ENCODE data around the gene NME4.

NME4 gene

DNA sequence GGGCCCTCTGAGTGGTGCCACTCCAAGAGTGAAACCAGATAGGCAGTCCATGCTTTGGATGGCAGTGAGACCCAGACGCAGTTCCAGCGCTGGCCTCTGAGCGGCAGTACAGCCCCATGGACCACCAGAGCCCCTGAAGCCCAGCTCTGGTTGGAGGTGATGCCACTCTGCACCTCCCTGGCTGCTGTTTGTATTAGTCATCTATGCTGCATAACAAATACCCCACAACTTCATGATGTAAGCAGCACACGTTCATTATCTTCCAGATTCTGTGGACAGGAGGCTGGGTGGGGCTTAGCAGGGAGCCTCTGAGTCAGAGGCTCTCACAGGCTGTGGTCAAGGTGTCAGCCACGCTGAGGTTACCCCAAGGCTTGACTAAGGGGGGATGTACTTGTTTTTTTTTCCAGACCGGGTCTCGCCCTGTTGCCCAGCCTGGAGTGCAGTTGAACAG lies 5.1 kb upstream of the NME4 start:
- no peaks in the 10 kb centered on the region for H3K36me3 ChIP-seq (ENCODE audit: control insufficient read depth, insufficient read depth, low read length, severe bottlenecking)
- peaks cover 23% of the 10 kb centered on the region for H3K4me1 ChIP-seq (ENCODE audit: control insufficient read depth, insufficient read depth, low read length)
- no peak overlapping the region for H3K4me3 ChIP-seq (ENCODE audit: low read length)
- DNase-seq (ENCODE audit: low read depth) = peak; percentile 53
- no peaks in the 10 kb centered on the region for H3K9me3 ChIP-seq (ENCODE audit: control insufficient read depth, low read length)
- H3K27me3 ChIP-seq (replicated peaks; ENCODE audit: control insufficient read depth, insufficient read depth, low read length) = no peaks in the 10 kb centered on the region
- no peak overlapping the region for H3K9ac ChIP-seq (ENCODE audit: low read length)

DNA sequence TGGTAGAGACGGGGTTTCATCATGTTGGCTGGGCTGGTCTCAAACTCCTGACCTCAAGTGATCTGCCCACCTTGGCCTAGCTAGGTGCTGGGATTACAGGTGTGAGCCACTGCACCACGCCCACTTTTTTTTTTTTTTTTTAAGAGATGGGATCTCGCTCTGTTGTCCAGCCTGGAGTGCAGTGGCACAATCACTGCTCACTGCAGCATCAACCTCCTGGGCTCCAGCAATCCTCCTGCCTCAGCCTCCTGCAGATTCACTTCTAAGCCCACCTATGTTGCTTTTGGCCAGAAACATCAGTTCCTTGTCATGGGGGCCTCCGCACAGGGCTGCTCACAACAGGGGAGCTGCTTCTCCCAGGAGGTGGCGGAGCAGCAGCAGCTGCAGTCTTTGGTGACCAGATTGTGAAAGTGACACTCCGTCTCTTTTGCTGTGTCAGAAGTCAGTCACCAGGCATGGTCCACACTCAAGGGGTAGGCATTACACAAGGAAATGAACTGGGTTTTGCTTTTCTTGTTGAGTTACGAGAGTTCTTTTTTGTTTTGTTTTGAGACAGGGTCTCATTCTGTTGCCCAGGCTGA lies 4.5 kb upstream of the NME4 start:
- no peak for DNase-seq (ENCODE audit: low read depth)
- Histone ChIP-seq H3K4me3 (ENCODE audit: low read length) (no peak overlapping the region), H3K9me3 (ENCODE audit: control insufficient read depth, low read length) (no peaks in the 10 kb centered on the region), H3K4me1 (ENCODE audit: control insufficient read depth, insufficient read depth, low read length) (peaks cover 22% of the 10 kb centered on the region), H3K27me3 (replicated peaks; ENCODE audit: control insufficient read depth, insufficient read depth, low read length) (no peaks in the 10 kb centered on the region), H3K9ac (ENCODE audit: low read length) (no peak overlapping the region), H3K36me3 (ENCODE audit: control insufficient read depth, insufficient read depth, low read length, severe bottlenecking) (no peaks in the 10 kb centered on the region)

GRCh38 chr16:396199-396598 lies 800 bp upstream of the NME4 start:
- Histone ChIP-seq H3K9ac (ENCODE audit: low read length) (peak overlapping the region; percentile 74), H3K27me3 (replicated peaks; ENCODE audit: control insufficient read depth, insufficient read depth, low read length) (no peaks in the 10 kb centered on the region), H3K4me1 (ENCODE audit: control insufficient read depth, insufficient read depth, low read length) (peaks cover 25% of the 10 kb centered on the region), H3K4me3 (ENCODE audit: low read length) (peak overlapping the region; percentile 79), H3K36me3 (ENCODE audit: control insufficient read depth, insufficient read depth, low read length, severe bottlenecking) (peaks cover 15% of the 10 kb centered on the region), H3K9me3 (ENCODE audit: control insufficient read depth, low read length) (no peaks in the 10 kb centered on the region)
- DNase-seq (ENCODE audit: low read depth) = no peak

GRCh38 chr16:396605-397004 lies 394 bp upstream of the NME4 start:
- H3K9me3 ChIP-seq (ENCODE audit: control insufficient read depth, low read length) = no peaks in the 10 kb centered on the region
- peak overlapping the region; percentile 74 for H3K9ac ChIP-seq (ENCODE audit: low read length)
- no peaks in the 10 kb centered on the region for H3K27me3 ChIP-seq (replicated peaks; ENCODE audit: control insufficient read depth, insufficient read depth, low read length)
- peak overlapping the region; percentile 79 for H3K4me3 ChIP-seq (ENCODE audit: low read length)
- DNase-seq (ENCODE audit: low read depth) = peak; percentile 86
- H3K4me1 ChIP-seq (ENCODE audit: control insufficient read depth, insufficient read depth, low read length) = peaks cover 25% of the 10 kb centered on the region
- peaks cover 15% of the 10 kb centered on the region for H3K36me3 ChIP-seq (ENCODE audit: control insufficient read depth, insufficient read depth, low read length, severe bottlenecking)

DNA sequence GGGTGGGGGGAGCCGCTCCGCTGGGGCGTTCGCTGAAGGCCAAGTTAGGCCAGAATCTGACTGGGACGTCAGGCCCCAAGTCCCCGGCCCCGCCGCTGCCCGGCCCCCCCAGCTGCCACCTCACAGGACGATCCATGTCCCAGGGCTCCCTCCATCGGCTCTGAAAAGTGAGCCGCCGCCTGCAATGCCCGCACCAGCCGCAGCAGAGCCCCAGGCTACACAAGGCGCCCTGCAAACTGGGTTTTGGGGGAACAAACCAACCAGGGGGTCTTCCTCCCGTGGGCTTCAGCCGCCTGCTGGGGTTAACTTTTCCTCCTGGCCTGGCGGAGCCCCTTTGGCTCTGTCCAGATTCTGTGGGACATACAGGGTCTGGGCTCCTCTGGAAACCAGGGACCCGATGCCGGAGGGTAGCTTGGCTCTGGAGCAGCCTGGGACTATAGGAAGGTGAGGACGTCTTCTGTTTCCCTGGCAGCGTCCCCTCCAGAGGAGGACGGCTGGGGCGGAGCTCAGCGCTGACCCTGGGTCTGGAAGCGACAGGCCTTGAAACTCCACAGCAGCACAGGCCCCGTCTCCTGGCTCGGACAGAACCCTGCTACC lies 835 bp downstream of the NME4 start:
- H3K9me3 ChIP-seq (ENCODE audit: control insufficient read depth, low read length) = no peaks in the 10 kb centered on the region
- peak overlapping the region; percentile 71 for H3K9ac ChIP-seq (ENCODE audit: low read length)
- H3K27me3 ChIP-seq (replicated peaks; ENCODE audit: control insufficient read depth, insufficient read depth, low read length) = no peaks in the 10 kb centered on the region
- H3K4me3 ChIP-seq (ENCODE audit: low read length) = peak overlapping the region; percentile 62
- H3K4me1 ChIP-seq (ENCODE audit: control insufficient read depth, insufficient read depth, low read length) = peaks cover 27% of the 10 kb centered on the region
- H3K36me3 ChIP-seq (ENCODE audit: control insufficient read depth, insufficient read depth, low read length, severe bottlenecking) = peaks cover 15% of the 10 kb centered on the region
- DNase-seq (ENCODE audit: low read depth) = peak; percentile 82

GRCh38 chr16:398561-399339 lies 1.8 kb downstream of the NME4 start:
- H3K4me3 ChIP-seq (ENCODE audit: low read length) = peak overlapping the region; percentile 62
- H3K4me1 ChIP-seq (ENCODE audit: control insufficient read depth, insufficient read depth, low read length) = peaks cover 27% of the 10 kb centered on the region
- no peak for DNase-seq (ENCODE audit: low read depth)
- no peaks in the 10 kb centered on the region for H3K27me3 ChIP-seq (replicated peaks; ENCODE audit: control insufficient read depth, insufficient read depth, low read length)
- no peaks in the 10 kb centered on the region for H3K9me3 ChIP-seq (ENCODE audit: control insufficient read depth, low read length)
- H3K36me3 ChIP-seq (ENCODE audit: control insufficient read depth, insufficient read depth, low read length, severe bottlenecking) = peaks cover 15% of the 10 kb centered on the region
- H3K9ac ChIP-seq (ENCODE audit: low read length) = peak overlapping the region; percentile 71

DNA sequence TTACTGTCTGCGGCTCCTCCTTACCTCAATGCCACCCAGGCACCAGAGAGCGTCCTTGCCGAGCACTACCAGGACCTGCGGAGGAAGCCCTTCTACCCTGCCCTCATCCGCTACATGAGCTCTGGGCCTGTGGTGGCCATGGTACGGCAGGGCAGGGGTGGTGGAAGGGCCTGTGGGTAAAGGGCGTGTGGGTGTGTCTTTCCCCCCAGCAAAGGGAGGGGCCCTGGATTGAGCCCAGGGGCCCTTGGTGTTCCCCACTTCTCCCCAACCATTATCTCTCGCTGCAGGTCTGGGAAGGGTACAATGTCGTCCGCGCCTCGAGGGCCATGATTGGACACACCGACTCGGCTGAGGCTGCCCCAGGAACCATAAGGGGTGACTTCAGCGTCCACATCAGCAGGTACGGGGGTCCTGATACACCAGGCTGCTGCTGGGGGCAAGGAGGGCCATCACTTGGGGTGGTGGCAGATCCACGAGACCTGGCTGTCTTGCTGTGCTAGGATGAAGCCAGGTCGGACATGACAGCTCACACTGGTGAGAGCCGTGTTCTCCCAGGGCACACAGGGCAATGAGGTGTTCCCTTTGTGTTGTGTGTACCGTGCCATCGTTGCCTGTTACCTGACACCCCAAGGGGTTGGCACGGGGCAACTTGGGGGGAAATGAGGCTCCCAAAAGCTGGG lies 2.5 kb downstream of the NME4 start:
- Histone ChIP-seq H3K4me1 (ENCODE audit: control insufficient read depth, insufficient read depth, low read length) (peaks cover 27% of the 10 kb centered on the region), H3K4me3 (ENCODE audit: low read length) (no peak overlapping the region), H3K27me3 (replicated peaks; ENCODE audit: control insufficient read depth, insufficient read depth, low read length) (no peaks in the 10 kb centered on the region), H3K9me3 (ENCODE audit: control insufficient read depth, low read length) (no peaks in the 10 kb centered on the region), H3K9ac (ENCODE audit: low read length) (peak overlapping the region; percentile 95), H3K36me3 (ENCODE audit: control insufficient read depth, insufficient read depth, low read length, severe bottlenecking) (peaks cover 15% of the 10 kb centered on the region)
- DNase-seq (ENCODE audit: low read depth) = no peak

DNA sequence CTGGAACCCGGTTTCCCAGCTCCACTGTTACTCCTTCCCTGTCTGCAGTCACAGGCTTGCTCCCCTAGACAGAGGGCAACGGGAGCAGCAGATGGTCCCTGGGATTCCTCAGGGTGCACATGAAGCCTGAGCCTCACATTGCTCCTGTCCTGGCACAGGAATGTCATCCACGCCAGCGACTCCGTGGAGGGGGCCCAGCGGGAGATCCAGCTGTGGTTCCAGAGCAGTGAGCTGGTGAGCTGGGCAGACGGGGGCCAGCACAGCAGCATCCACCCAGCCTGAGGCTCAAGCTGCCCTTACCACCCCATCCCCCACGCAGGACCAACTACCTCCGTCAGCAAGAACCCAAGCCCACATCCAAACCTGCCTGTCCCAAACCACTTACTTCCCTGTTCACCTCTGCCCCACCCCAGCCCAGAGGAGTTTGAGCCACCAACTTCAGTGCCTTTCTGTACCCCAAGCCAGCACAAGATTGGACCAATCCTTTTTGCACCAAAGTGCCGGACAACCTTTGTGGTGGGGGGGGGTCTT lies 3.1 kb downstream of the NME4 start:
- H3K36me3 ChIP-seq (ENCODE audit: control insufficient read depth, insufficient read depth, low read length, severe bottlenecking) = peaks cover 15% of the 10 kb centered on the region
- peak overlapping the region; percentile 95 for H3K9ac ChIP-seq (ENCODE audit: low read length)
- no peaks in the 10 kb centered on the region for H3K27me3 ChIP-seq (replicated peaks; ENCODE audit: control insufficient read depth, insufficient read depth, low read length)
- H3K9me3 ChIP-seq (ENCODE audit: control insufficient read depth, low read length) = no peaks in the 10 kb centered on the region
- peaks cover 27% of the 10 kb centered on the region for H3K4me1 ChIP-seq (ENCODE audit: control insufficient read depth, insufficient read depth, low read length)
- DNase-seq (ENCODE audit: low read depth) = no peak
- peak overlapping the region; percentile 88 for H3K4me3 ChIP-seq (ENCODE audit: low read length)

- peak; percentile 98 for DNase-seq (ENCODE audit: low read depth)
These were observed 4.7 kb downstream of the NME4 start, which contains the start of gene DECR2 for GRCh38 chr16:401468-402348. DECR2 (plus strand) TSS chr16:401885; CDS start chr16:401964, 79 bp downstream.

GRCh38 chr16:404971-405486 lies 8.0 kb downstream of the NME4 start:
- Histone ChIP-seq H3K27me3 (replicated peaks; ENCODE audit: control insufficient read depth, insufficient read depth, low read length) (no peaks in the 10 kb centered on the region), H3K9ac (ENCODE audit: low read length) (no peak overlapping the region), H3K9me3 (ENCODE audit: control insufficient read depth, low read length) (no peaks in the 10 kb centered on the region), H3K4me3 (ENCODE audit: low read length) (no peak overlapping the region), H3K4me1 (ENCODE audit: control insufficient read depth, insufficient read depth, low read length) (peaks cover 11% of the 10 kb centered on the region), H3K36me3 (ENCODE audit: control insufficient read depth, insufficient read depth, low read length, severe bottlenecking) (peaks cover 11% of the 10 kb centered on the region)
- no peak for DNase-seq (ENCODE audit: low read depth)

More at GRCh38 chr16:401468-402348, 4.7 kb downstream of the NME4 start, which contains the start of gene DECR2:
- H3K9me3 ChIP-seq (ENCODE audit: control insufficient read depth, low read length) = no peaks in the 10 kb centered on the region
- H3K36me3 ChIP-seq (ENCODE audit: control insufficient read depth, insufficient read depth, low read length, severe bottlenecking) = peaks cover 15% of the 10 kb centered on the region
- peak within 1 kb of the TSS; percentile 88 for H3K4me3 ChIP-seq (ENCODE audit: low read length)
- H3K9ac ChIP-seq (ENCODE audit: low read length) = peak within 1 kb of the TSS; percentile 95
- H3K27me3 ChIP-seq (replicated peaks; ENCODE audit: control insufficient read depth, insufficient read depth, low read length) = no peaks in the 10 kb centered on the region
- H3K4me1 ChIP-seq (ENCODE audit: control insufficient read depth, insufficient read depth, low read length) = peaks cover 19% of the 10 kb centered on the region

All from adipocyte (in vitro differentiated cells).